CD4-positive, alpha-beta T cell (primary cell): ENCODE data around the gene CDC42BPA. TPM values are rescaled to one million over a fixed set of nuclear protein-coding genes. Genes with fewer than 3 reads are reported as not detected.

Experiments used
- ATAC-seq: fragments of 200-7000 bp; cut with Tn5 transposase; one replicate; pipeline ENCODE4 v1.10.0; 2022; ENCODE audit warnings: mild to moderate bottlenecking; ENCODE audit not compliant: poor library complexity
- CTCF ChIA-PET: fragments of 350-600 bp; sonication (Branson Sonifier 250); formaldehyde crosslinking; loops from one replicate; lab custom pipeline; 2021; ENCODE audit warnings: antibody characterized with exemption, inconsistent platforms; lab: Charles Lee
- POLR2A ChIA-PET: fragments of 350-600 bp; sonication (Branson Sonifier 250); formaldehyde crosslinking; loops from one replicate; lab custom pipeline; 2021; ENCODE audit warnings: antibody characterized with exemption, inconsistent platforms; lab: Charles Lee
- DNase-seq, 14 experiments: peaks; one replicate each; pipeline ENCODE4 v3.0.0-alpha.2; 2013 to 2020; ENCODE audit warnings: mixed read lengths in 2 of 14
- H3K27ac ChIP-seq, 2 donors: one replicate each; pipeline versions ENCODE4 v1.5.1 to v1.7.0; 2013; ENCODE audit warnings: low read length in 2 of 2, low read depth in 1 of 2, mild to moderate bottlenecking in 1 of 2
- H3K27me3 ChIP-seq, 2 experiments: 1 replicate in 1 of 2; 2 replicates in 1 of 2; pipeline versions ENCODE4 v1.6.1 to v1.7.0; 2013; ENCODE audit warnings: low read length in 2 of 2, control low read depth in 1 of 2, mild to moderate bottlenecking in 1 of 2, moderate library complexity in 1 of 2; ENCODE audit not compliant: insufficient read depth in 2 of 2, control insufficient read depth in 1 of 2
- H3K36me3 ChIP-seq: one replicate; pipeline ENCODE4 v1.6.1; 2013; ENCODE audit warnings: low read length, control low read depth; ENCODE audit not compliant: insufficient read depth
- H3K4me1 ChIP-seq: one replicate; pipeline ENCODE4 v1.6.1; 2013; ENCODE audit warnings: low read length, control low read depth; ENCODE audit not compliant: insufficient read depth
- H3K4me3 ChIP-seq: one replicate; pipeline ENCODE4 v1.5.1; 2013; ENCODE audit warnings: mild to moderate bottlenecking, low read length, moderate library complexity
- H3K9me3 ChIP-seq, 2 experiments: 1 replicate in 1 of 2; 2 replicates in 1 of 2; pipeline versions ENCODE4 v1.6.1 to v1.7.0; 2013; ENCODE audit warnings: low read length in 2 of 2, mild to moderate bottlenecking in 2 of 2, control low read depth in 1 of 2, moderate library complexity in 1 of 2; ENCODE audit not compliant: control insufficient read depth in 1 of 2, insufficient read depth in 1 of 2
- H3K27ac Mint-ChIP-seq: one replicate; pipeline ENCODE4 v1.8.0; 2020; ENCODE audit warnings: mixed read lengths
- H3K27me3 Mint-ChIP-seq: one replicate; pipeline ENCODE4 v1.8.0; 2021; ENCODE audit warnings: mixed read lengths
- H3K36me3 Mint-ChIP-seq: one replicate; pipeline ENCODE4 v1.8.0; 2021; ENCODE audit warnings: low read depth, mixed read lengths
- H3K4me1 Mint-ChIP-seq: one replicate; pipeline ENCODE4 v1.8.0; 2021; ENCODE audit warnings: low read depth, mixed read lengths
- H3K4me3 Mint-ChIP-seq: one replicate; pipeline ENCODE4 v1.8.0; 2020; ENCODE audit warnings: mild to moderate bottlenecking, mixed read lengths
- H3K9me3 Mint-ChIP-seq: one replicate; pipeline ENCODE4 v1.8.0; 2020; ENCODE audit warnings: mixed read lengths
- CTCF ChIP-seq: fragments of 200-600 bp; IDR thresholded peaks from one replicate; pipeline ENCODE4 v1.8.0; 2022; ENCODE audit warnings: antibody characterized with exemption, mild to moderate bottlenecking
- intact Hi-C, 2 experiments: fragments of 100-400 bp; cut with DNase I in 1 of 2; cut with micrococcal nuclease in 1 of 2; formaldehyde crosslinking; loops; one replicate each; pipeline versions ENCODE4 v1.15.1 to v1.9.0; 2023 to 2025; cut with DNase I, micrococcal nuclease
- total RNA-seq, 174 experiments: library from RNA in 2 of 174; stranded (reverse) in 2 of 174; gene quantifications; one replicate each; pipeline ENCODE4 v1.2.3 and lab custom pipeline; 2021 to 2026

Gene CDC42BPA
- total RNA-seq, 2 experiments from 2014 or later, result 2.2 to 3.0 TPM

- peaks cover 7% of the 10 kb centered on the region for H3K4me1 Mint-ChIP-seq
- no peak for TF ChIP-seq CTCF
- peaks cover 4% of the 10 kb centered on the region for H3K27me3 Mint-ChIP-seq
- intact Hi-C loops, result no loop called here
- CTCF ChIA-PET, result no interaction called here
- H3K36me3 Mint-ChIP-seq, result no peaks in the 10 kb centered on the region
- no peaks in the 10 kb centered on the region for H3K4me1 ChIP-seq
- H3K4me3 ChIP-seq, result no peak overlapping the region
- H3K9me3 Mint-ChIP-seq, result peaks cover 2% of the 10 kb centered on the region
- H3K4me3 Mint-ChIP-seq, result no peak overlapping the region
- H3K27me3 ChIP-seq, result no peaks in the 10 kb centered on the region
- no peaks in the 10 kb centered on the region for H3K9me3 ChIP-seq
- DNase-seq (no peak), ATAC-seq (no peak)
- no peaks in the 10 kb centered on the region for H3K36me3 ChIP-seq
- no peak overlapping the region for H3K27ac ChIP-seq
- no peak overlapping the region for H3K27ac Mint-ChIP-seq
- POLR2A ChIA-PET, result no interaction called here
Measured at GRCh38 chr1:226995365-226996332, 322.6 kb downstream of the CDC42BPA start.

DNA sequence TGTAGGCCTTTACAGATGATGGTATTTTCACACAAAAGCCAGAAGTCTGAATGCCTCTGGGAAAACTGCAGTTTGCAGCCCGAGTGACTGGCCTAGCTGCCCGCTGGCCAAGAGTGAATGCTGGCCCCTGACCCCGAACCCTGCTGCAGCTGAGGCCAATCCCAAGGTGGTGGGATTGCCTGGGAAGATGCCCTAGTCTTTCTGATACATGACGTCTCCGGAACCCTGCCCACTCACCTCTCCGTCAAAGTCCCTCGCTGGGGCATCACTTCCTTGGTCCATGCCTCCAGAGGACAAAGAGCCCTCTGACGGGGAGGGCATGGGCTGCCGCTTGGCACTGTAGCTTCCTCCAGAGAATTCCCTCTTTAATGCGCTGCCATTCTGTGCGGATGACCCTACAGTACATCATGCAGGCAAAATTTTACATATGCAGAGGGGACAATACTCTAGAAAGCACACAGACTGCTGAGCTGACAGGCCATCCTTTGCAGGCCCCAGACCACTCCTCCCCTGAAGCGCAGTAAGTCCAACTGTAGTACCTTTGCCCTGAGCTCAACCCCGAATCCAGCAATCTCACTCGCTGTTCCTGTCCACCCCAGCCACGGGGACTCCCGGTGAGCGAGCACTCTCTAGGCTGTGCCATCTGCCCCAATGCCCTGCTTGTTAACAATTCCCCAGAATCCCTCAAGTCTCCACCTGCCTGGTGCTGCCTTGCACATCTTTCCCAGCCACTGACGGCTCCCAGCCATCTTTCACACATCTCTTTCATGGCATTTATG is 323.5 kb downstream of the CDC42BPA start:
- DNase-seq (no peak), ATAC-seq (no peak)
- ChIA-PET POLR2A (no interaction called here), CTCF (no interaction called here)
- Mint-ChIP-seq H3K4me1 (peaks cover 14% of the 10 kb centered on the region), H3K4me3 (no peak overlapping the region), H3K36me3 (no peaks in the 10 kb centered on the region), H3K9me3 (peaks cover 2% of the 10 kb centered on the region), H3K27me3 (peaks cover 4% of the 10 kb centered on the region), H3K27ac (no peak overlapping the region)
- no peak overlapping the region for H3K27ac ChIP-seq
- H3K9me3 ChIP-seq, result no peaks in the 10 kb centered on the region
- H3K36me3 ChIP-seq, result no peaks in the 10 kb centered on the region
- peaks cover 5% of the 10 kb centered on the region for H3K4me1 ChIP-seq
- intact Hi-C loops, result no loop called here
- no peaks in the 10 kb centered on the region for H3K27me3 ChIP-seq
- no peak overlapping the region for H3K4me3 ChIP-seq
- TF ChIP-seq CTCF, result no peak

- H3K9me3 ChIP-seq, result no peaks in the 10 kb centered on the region
- peaks cover 12% of the 10 kb centered on the region for H3K4me1 ChIP-seq
- H3K27me3 ChIP-seq, result no peaks in the 10 kb centered on the region
- Mint-ChIP-seq H3K4me1 (peaks cover 21% of the 10 kb centered on the region), H3K9me3 (peaks cover 2% of the 10 kb centered on the region), H3K36me3 (no peaks in the 10 kb centered on the region), H3K4me3 (no peak overlapping the region), H3K27ac (no peak overlapping the region), H3K27me3 (peaks cover 3% of the 10 kb centered on the region)
- ChIA-PET POLR2A (no interaction called here), CTCF (no interaction called here)
- no peak for TF ChIP-seq CTCF
- no peaks in the 10 kb centered on the region for H3K36me3 ChIP-seq
- ATAC-seq, result no peak
- no peak overlapping the region for H3K27ac ChIP-seq
- H3K4me3 ChIP-seq, result no peak overlapping the region
- intact Hi-C loops, result no loop called here
- DNase-seq, result no peak
Measured at GRCh38 chr1:226993814-226994585, 324.3 kb downstream of the CDC42BPA start.
